SK-N-SH (cell line): ENCODE data around the gene CASP8AP2. TPM values are rescaled to one million over a fixed set of nuclear protein-coding genes. Genes with fewer than 3 reads are reported as not detected.
"Not testable (repeated sequence)": the region's sequence is repeated elsewhere in the genome, so short reads cannot be mapped to it uniquely, and the experiment has no call there.

Experiments used
- CTCF ChIA-PET: fragments of 300-600, 350-600 bp; formaldehyde crosslinking; extraction: SDS; loops from one replicate; lab custom pipeline; 2021; lab: Yijun Ruan, JAX
- POLR2A ChIA-PET: fragments of 350-600 bp; sonication (Branson Sonifier 250); formaldehyde crosslinking; extraction: SDS; loops from one replicate; lab custom pipeline; 2020; ENCODE audit warnings: antibody characterized with exemption, inconsistent platforms; lab: Yijun Ruan, JAX
- DNase-seq: peaks from one replicate; pipeline ENCODE4 v3.0.0; 2012
- H2AFZ ChIP-seq: fragments of 200-600 bp; sonication (generic); 2 replicates; pipeline ENCODE4 v1.8.1; 2016; ENCODE audit warnings: antibody characterized with exemption, mild to moderate bottlenecking, low read depth
- H3F3A ChIP-seq: fragments of 200-600 bp; sonication (generic); replicated peaks from 2 replicates; pipeline ENCODE3; 2016; ENCODE audit warnings: antibody characterized with exemption, mild to moderate bottlenecking; ENCODE audit not compliant: insufficient read depth
- H3K27ac ChIP-seq, 2 experiments: fragments of 200-500 bp in 1 of 2; fragments of 200-600 bp in 1 of 2; sonication (Bioruptor generic) in 1 of 2; sonication (generic), shearing (Covaris generic) in 1 of 2; 2 replicates each; pipeline versions ENCODE4 v1.5.1 to v1.6.1; 2014 to 2016; ENCODE audit warnings: low read depth in 2 of 2, inconsistent platforms in 1 of 2, low read length in 1 of 2, mild to moderate bottlenecking in 1 of 2, mixed read lengths in 1 of 2
- H3K27me3 ChIP-seq: fragments of 200-600 bp; sonication (generic), shearing (Covaris generic); 2 replicates; pipeline ENCODE4 v1.6.1; 2016; ENCODE audit warnings: mixed run types; ENCODE audit not compliant: insufficient read depth
- H3K36me3 ChIP-seq, 2 experiments: fragments of 200-500 bp in 1 of 2; fragments of 200-600 bp in 1 of 2; sonication (Bioruptor generic) in 1 of 2; sonication (generic) in 1 of 2; replicated peaks in 1 of 2; 2 replicates each; pipeline versions ENCODE3 to v1.5.1; 2014 to 2016; ENCODE audit warnings: low read length in 1 of 2, mild to moderate bottlenecking in 1 of 2; ENCODE audit not compliant: insufficient read depth in 2 of 2, control insufficient read depth in 1 of 2
- H3K4me1 ChIP-seq, 2 experiments: fragments of 200-500 bp in 1 of 2; fragments of 200-600 bp in 1 of 2; sonication (Bioruptor generic) in 1 of 2; sonication (generic), shearing (Covaris generic) in 1 of 2; 2 replicates each; pipeline versions ENCODE4 v1.5.1 to v1.6.1; 2014 to 2016; ENCODE audit warnings: low read depth in 1 of 2, low read length in 1 of 2, mixed run types in 1 of 2; ENCODE audit not compliant: insufficient read depth in 2 of 2, control insufficient read depth in 1 of 2
- H3K4me2 ChIP-seq: fragments of 200-600 bp; sonication (generic), shearing (Covaris generic); 2 replicates; pipeline ENCODE4 v1.6.1; 2017; ENCODE audit warnings: mixed run types
- H3K4me3 ChIP-seq, 2 experiments: fragments of 200-500 bp in 1 of 2; fragments of 200-600 bp in 1 of 2; sonication (Bioruptor generic) in 1 of 2; sonication (generic), shearing (Covaris generic) in 1 of 2; 2 replicates each; pipeline versions ENCODE4 v1.5.1 to v1.8.1; 2014 to 2016; ENCODE audit warnings: low read depth in 2 of 2, inconsistent platforms in 1 of 2, low read length in 1 of 2, mild to moderate bottlenecking in 1 of 2, mixed read lengths in 1 of 2, moderate library complexity in 1 of 2
- H3K79me2 ChIP-seq: fragments of 200-600 bp; sonication (generic); 2 replicates; pipeline ENCODE4 v1.8.1; 2017; ENCODE audit warnings: mild to moderate bottlenecking; ENCODE audit not compliant: insufficient read depth
- H3K9ac ChIP-seq: fragments of 200-600 bp; sonication (generic); 2 replicates; pipeline ENCODE4 v1.6.1; 2017; ENCODE audit warnings: mixed run types
- H3K9me2 ChIP-seq: fragments of 200-600 bp; sonication (generic); 2 replicates; pipeline ENCODE4 v1.6.1; 2017; ENCODE audit warnings: mixed run types
- H3K9me3 ChIP-seq: fragments of 200-600 bp; sonication (generic); 2 replicates; pipeline ENCODE4 v1.6.1; 2017; ENCODE audit warnings: mixed run types, mild to moderate bottlenecking, moderate library complexity
- H4K20me1 ChIP-seq: fragments of 200-600 bp; sonication (generic); 2 replicates; pipeline ENCODE4 v1.6.1; 2017; ENCODE audit warnings: mild to moderate bottlenecking, mixed run types; ENCODE audit not compliant: insufficient read depth
- EZH2phosphoT487 ChIP-seq: fragments of 200-600 bp; sonication (generic); IDR thresholded peaks from 2 replicates; pipeline ENCODE4 v1.6.1; 2017; ENCODE audit warnings: low read depth, mixed run types, mild to moderate bottlenecking, antibody characterized with exemption, moderate library complexity, borderline replicate concordance
- GABPA ChIP-seq: IDR thresholded peaks from 2 replicates; pipeline ENCODE4 v1.4.0; 2012; ENCODE audit warnings: low read depth, mild to moderate bottlenecking
- JUND ChIP-seq: IDR thresholded peaks from 2 replicates; pipeline ENCODE4 v1.4.0; 2012
- NRF1 ChIP-seq: IDR thresholded peaks from 2 replicates; pipeline ENCODE4 v1.6.1; 2012; ENCODE audit warnings: low read depth, mild to moderate bottlenecking, low read length
- WGBS: methylation state at CpG from one replicate; pipeline ENCODE4 v1.1.6; 2017; ENCODE audit warnings: low lambda C conversion rate; 5-methylcytosine and 5-hydroxymethylcytosine counted together
- polyA plus RNA-seq, 3 experiments: library from polyadenylated mRNA; depleted of rRNA; stranded (reverse); fragments of >200 nt; gene quantifications; 2 replicates each; pipeline ENCODE4 v1.2.3, GENCODE V29; 2012
- TF ChIP-seq, protein P1 (sequence below): IDR thresholded peaks from 2 replicates; pipeline ENCODE4 v1.6.1; 2012; ENCODE audit warnings: mild to moderate bottlenecking, low read depth, low read length, moderate library complexity
- TF ChIP-seq, protein P2 (sequence below): fragments of 200-600 bp; sonication (generic); IDR thresholded peaks from 2 replicates; pipeline ENCODE4 v1.6.1; 2017; ENCODE audit warnings: antibody characterized with exemption, mild to moderate bottlenecking, moderate library complexity

CASP8AP2 gene
- polyA plus RNA-seq, 1 of the 3 experiments (the other 2 are of a cell fraction), result 2.8 TPM

DNA sequence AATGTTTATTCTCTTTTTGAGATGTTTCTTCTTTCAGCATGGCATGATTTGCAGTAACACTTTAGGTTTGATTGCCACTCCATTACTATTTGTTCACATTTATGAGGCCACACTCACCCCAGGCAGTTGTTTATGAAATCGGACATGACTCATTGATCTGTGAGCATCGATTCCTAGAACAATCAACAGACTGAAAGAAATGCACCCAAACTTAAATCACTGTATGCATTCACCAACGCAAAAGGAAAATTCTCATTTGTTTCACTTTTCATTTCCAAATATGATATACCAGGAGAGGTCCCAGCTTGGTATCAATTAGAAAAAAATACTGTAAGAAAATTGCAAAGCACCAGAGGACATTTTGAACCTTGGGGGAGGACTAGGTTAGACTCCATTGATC is 59.2 kb downstream of the CASP8AP2 start:
- no peak for TF ChIP-seq EZH2phosphoT487
- TF ChIP-seq, protein P1, sequence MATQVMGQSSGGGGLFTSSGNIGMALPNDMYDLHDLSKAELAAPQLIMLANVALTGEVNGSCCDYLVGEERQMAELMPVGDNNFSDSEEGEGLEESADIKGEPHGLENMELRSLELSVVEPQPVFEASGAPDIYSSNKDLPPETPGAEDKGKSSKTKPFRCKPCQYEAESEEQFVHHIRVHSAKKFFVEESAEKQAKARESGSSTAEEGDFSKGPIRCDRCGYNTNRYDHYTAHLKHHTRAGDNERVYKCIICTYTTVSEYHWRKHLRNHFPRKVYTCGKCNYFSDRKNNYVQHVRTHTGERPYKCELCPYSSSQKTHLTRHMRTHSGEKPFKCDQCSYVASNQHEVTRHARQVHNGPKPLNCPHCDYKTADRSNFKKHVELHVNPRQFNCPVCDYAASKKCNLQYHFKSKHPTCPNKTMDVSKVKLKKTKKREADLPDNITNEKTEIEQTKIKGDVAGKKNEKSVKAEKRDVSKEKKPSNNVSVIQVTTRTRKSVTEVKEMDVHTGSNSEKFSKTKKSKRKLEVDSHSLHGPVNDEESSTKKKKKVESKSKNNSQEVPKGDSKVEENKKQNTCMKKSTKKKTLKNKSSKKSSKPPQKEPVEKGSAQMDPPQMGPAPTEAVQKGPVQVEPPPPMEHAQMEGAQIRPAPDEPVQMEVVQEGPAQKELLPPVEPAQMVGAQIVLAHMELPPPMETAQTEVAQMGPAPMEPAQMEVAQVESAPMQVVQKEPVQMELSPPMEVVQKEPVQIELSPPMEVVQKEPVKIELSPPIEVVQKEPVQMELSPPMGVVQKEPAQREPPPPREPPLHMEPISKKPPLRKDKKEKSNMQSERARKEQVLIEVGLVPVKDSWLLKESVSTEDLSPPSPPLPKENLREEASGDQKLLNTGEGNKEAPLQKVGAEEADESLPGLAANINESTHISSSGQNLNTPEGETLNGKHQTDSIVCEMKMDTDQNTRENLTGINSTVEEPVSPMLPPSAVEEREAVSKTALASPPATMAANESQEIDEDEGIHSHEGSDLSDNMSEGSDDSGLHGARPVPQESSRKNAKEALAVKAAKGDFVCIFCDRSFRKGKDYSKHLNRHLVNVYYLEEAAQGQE, result no peak
- TF ChIP-seq GABPA, result no peak
- TF ChIP-seq JUND, result no peak
- TF ChIP-seq NRF1, result no peak
- H3K4me3 ChIP-seq, result no peak overlapping the region
- H3K27me3 ChIP-seq, result no peaks in the 10 kb centered on the region
- no peak overlapping the region for H3K9ac ChIP-seq
- H3K4me2 ChIP-seq, result no peak overlapping the region
- H3K4me1 ChIP-seq, result no peaks in the 10 kb centered on the region
- H4K20me1 ChIP-seq, result no peaks in the 10 kb centered on the region
- POLR2A ChIA-PET, result no interaction called here
- no peaks in the 10 kb centered on the region for H3K79me2 ChIP-seq
- 68% methylated on average over 3 of the region's 3 CpGs for WGBS
- H3F3A ChIP-seq, result no peaks in the 10 kb centered on the region
- no peaks in the 10 kb centered on the region for H3K9me2 ChIP-seq
- no peak for DNase-seq
- no peaks in the 10 kb centered on the region for H3K36me3 ChIP-seq
- no peak overlapping the region for H3K27ac ChIP-seq
- CTCF ChIA-PET, result interaction anchor here (0.6 kb wide), 1 partner anchor 132 kb away, joined by 3 read pairs; no protein-coding TSS in a partner anchor
- H2AFZ ChIP-seq, result no peak overlapping the region
- no peaks in the 10 kb centered on the region for H3K9me3 ChIP-seq

DNA sequence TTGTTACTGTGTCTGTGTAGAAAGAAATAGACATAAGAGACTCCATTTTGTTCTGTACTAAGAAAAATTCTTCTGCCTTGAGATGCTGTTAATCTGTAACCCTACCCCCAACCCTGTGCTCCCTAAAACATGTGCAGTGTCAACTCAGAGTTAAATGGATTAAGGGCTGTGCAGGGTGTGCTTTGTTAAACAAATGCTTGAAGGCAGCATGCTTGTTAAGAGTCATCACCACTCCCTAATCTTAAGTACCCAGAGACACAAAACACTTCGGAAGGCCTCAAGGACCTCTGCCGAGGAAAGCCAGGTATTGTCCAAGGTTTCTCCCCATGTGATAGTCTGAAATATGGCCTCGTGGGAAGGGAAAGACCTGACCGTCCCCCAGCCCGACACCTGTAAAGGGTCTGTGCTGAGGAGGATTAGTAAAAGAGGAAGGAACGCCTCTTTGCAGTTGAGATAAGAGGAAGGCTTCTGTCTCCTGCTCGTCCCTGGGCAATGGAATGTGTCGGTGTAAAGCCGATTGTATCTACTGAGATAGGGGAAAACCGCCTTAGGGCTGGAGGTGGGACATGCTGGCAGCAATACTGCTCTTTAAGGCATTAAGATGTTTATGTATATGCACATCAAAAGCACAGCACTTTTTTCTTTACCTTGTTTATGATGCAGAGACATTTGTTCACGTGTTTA is 61.3 kb downstream of the CASP8AP2 start:
- H3K79me2 ChIP-seq, H3K9me3 ChIP-seq, H3K27ac ChIP-seq, DNase-seq, H3K4me2 ChIP-seq, H4K20me1 ChIP-seq, H3K9ac ChIP-seq, H3K4me1 ChIP-seq, H3F3A ChIP-seq, H3K4me3 ChIP-seq, H2AFZ ChIP-seq, H3K27me3 ChIP-seq, H3K9me2 ChIP-seq, H3K36me3 ChIP-seq, POLR2A ChIA-PET, CTCF ChIA-PET: not testable (repeated sequence)
- WGBS, result 60% methylated on average over 11 of the region's 11 CpGs

DNA sequence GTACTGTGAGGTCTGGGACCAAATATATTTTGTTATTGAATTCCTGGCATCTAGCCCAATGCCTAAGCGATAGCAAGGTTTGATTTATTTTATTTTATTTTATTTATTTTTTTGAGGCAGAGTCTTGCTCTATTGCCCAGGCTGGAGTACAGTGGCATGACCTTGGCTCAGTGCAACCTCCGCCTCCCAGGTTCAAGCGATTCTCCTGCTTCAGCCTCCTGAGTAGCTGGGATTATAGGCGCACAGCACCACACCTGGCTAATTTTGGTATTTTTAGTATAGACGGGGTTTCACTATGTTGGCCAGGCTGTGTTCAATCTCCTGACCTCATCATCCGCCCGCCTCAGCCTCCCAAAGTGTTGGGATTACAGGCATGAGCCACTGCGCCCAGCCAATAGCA is 62.9 kb downstream of the CASP8AP2 start:
- H3K9ac ChIP-seq, H3K4me1 ChIP-seq, H2AFZ ChIP-seq, H3K36me3 ChIP-seq, H3K9me3 ChIP-seq, H3K27me3 ChIP-seq, H3F3A ChIP-seq, CTCF ChIA-PET, H3K9me2 ChIP-seq, H4K20me1 ChIP-seq, H3K4me2 ChIP-seq, DNase-seq, POLR2A ChIA-PET, H3K4me3 ChIP-seq, H3K79me2 ChIP-seq, H3K27ac ChIP-seq: not testable (repeated sequence)
- WGBS, result 73% methylated on average over 8 of the region's 8 CpGs
- TF ChIP-seq, protein P2, sequence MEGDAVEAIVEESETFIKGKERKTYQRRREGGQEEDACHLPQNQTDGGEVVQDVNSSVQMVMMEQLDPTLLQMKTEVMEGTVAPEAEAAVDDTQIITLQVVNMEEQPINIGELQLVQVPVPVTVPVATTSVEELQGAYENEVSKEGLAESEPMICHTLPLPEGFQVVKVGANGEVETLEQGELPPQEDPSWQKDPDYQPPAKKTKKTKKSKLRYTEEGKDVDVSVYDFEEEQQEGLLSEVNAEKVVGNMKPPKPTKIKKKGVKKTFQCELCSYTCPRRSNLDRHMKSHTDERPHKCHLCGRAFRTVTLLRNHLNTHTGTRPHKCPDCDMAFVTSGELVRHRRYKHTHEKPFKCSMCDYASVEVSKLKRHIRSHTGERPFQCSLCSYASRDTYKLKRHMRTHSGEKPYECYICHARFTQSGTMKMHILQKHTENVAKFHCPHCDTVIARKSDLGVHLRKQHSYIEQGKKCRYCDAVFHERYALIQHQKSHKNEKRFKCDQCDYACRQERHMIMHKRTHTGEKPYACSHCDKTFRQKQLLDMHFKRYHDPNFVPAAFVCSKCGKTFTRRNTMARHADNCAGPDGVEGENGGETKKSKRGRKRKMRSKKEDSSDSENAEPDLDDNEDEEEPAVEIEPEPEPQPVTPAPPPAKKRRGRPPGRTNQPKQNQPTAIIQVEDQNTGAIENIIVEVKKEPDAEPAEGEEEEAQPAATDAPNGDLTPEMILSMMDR, result 0 out of 2 replicates have a peak, but pooled peaks have one; percentile 9
